SK-N-SH treated with all-trans-retinoic acid at 6 μM for 48 hours (cell line): ENCODE results near the gene SLC35B1.

ENCODE experiments used
- ATAC-seq: fragments of 200-7000 bp; cut with Tn5 transposase; 3 replicates; pipeline ENCODE4 v1.9.1; 2020; ENCODE audit warnings: mild to moderate bottlenecking, moderate library complexity
- BACH2 ChIP-seq: fragments of 250-450 bp; sonication (Bioruptor Pico); IDR thresholded peaks from 2 replicates; pipeline ENCODE4 v1.9.0; 2021; ENCODE audit warnings: mild to moderate bottlenecking, borderline replicate concordance
- CSDC2 ChIP-seq: fragments of 250-450 bp; sonication (Bioruptor Pico); IDR thresholded peaks from 2 replicates; pipeline ENCODE4 v1.5.0; 2020; ENCODE audit warnings: mild to moderate bottlenecking, moderate library complexity
- ESRRG ChIP-seq: fragments of 250-450 bp; sonication (Bioruptor Pico); IDR thresholded peaks from 2 replicates; pipeline ENCODE4 v1.6.1; 2021; ENCODE audit warnings: mild to moderate bottlenecking
- GLIS3 ChIP-seq: fragments of 250-450 bp; sonication (Bioruptor Pico); IDR thresholded peaks from 2 replicates; pipeline ENCODE4 v1.5.0; 2020; ENCODE audit warnings: mild to moderate bottlenecking, moderate library complexity
- ISL1 ChIP-seq: fragments of 250-450 bp; sonication (Bioruptor Pico); IDR thresholded peaks from 2 replicates; pipeline ENCODE4 v2.1.2; 2022; ENCODE audit warnings: mild to moderate bottlenecking, moderate library complexity
- OSR1 ChIP-seq: fragments of 250-450 bp; sonication (Bioruptor Pico); IDR thresholded peaks from 2 replicates; pipeline ENCODE4 v1.8.0; 2022; ENCODE audit warnings: moderate library complexity, mild to moderate bottlenecking, inconsistent platforms
- RARB ChIP-seq: fragments of 250-450 bp; sonication (Bioruptor Pico); IDR thresholded peaks from 2 replicates; pipeline ENCODE4 v1.8.0; 2021; ENCODE audit warnings: mild to moderate bottlenecking, moderate library complexity
- SNAI2 ChIP-seq: fragments of 250-450 bp; sonication (Bioruptor Pico); IDR thresholded peaks from 2 replicates; pipeline ENCODE4 v1.5.0; 2020; ENCODE audit warnings: mild to moderate bottlenecking, moderate library complexity
- TCF4 ChIP-seq: fragments of 250-450 bp; sonication (Bioruptor Pico); IDR thresholded peaks from 2 replicates; pipeline ENCODE4 v1.8.0; 2021; ENCODE audit warnings: mild to moderate bottlenecking, moderate library complexity, borderline replicate concordance
- TOX ChIP-seq: fragments of 250-450 bp; sonication (Bioruptor Pico); IDR thresholded peaks from 2 replicates; pipeline ENCODE4 v1.8.0; 2021; ENCODE audit warnings: mild to moderate bottlenecking, moderate library complexity, borderline replicate concordance
- ZC3H10 ChIP-seq: fragments of 250-450 bp; sonication (Bioruptor Pico); IDR thresholded peaks from 2 replicates; pipeline ENCODE4 v1.5.1; 2021; ENCODE audit warnings: mild to moderate bottlenecking, moderate library complexity
- ZFP3 ChIP-seq: fragments of 250-450 bp; sonication (Bioruptor Pico); IDR thresholded peaks from 2 replicates; pipeline ENCODE4 v1.5.0; 2020; ENCODE audit warnings: mild to moderate bottlenecking, moderate library complexity
- ZFP30 ChIP-seq: fragments of 450-650 bp; formaldehyde crosslinking; IDR thresholded peaks from 2 replicates; pipeline ENCODE4 v1.5.0; 2022; ENCODE audit warnings: mild to moderate bottlenecking, moderate library complexity
- ZNF565 ChIP-seq: fragments of 450-650 bp; formaldehyde crosslinking; conservative IDR thresholded peaks from 2 replicates; pipeline ENCODE4 v1.5.0; 2020; ENCODE audit warnings: low read depth, mild to moderate bottlenecking, moderate library complexity
- TF ChIP-seq, protein P1 (sequence below): fragments of 250-450 bp; sonication (Bioruptor Pico); IDR thresholded peaks from 2 replicates; pipeline ENCODE4 v1.8.0; 2020; ENCODE audit warnings: mild to moderate bottlenecking, moderate library complexity, borderline replicate concordance
- TF ChIP-seq, protein P2 (sequence below): fragments of 250-450 bp; sonication (Bioruptor Pico); IDR thresholded peaks from 2 replicates; pipeline ENCODE4 v1.8.0; 2021; ENCODE audit warnings: low read depth, mild to moderate bottlenecking, moderate library complexity, borderline replicate concordance
- TF ChIP-seq, protein P3 (sequence below): fragments of 250-450 bp; sonication (Bioruptor Pico); IDR thresholded peaks from 2 replicates; pipeline ENCODE4 v1.5.1; 2021; ENCODE audit warnings: mild to moderate bottlenecking, moderate library complexity
- TF ChIP-seq, protein P4 (sequence below): fragments of 250-450 bp; sonication (Bioruptor Pico); IDR thresholded peaks from 2 replicates; pipeline ENCODE4 v1.5.0; 2020; ENCODE audit warnings: mild to moderate bottlenecking, moderate library complexity

The SLC35B1 gene

DNA sequence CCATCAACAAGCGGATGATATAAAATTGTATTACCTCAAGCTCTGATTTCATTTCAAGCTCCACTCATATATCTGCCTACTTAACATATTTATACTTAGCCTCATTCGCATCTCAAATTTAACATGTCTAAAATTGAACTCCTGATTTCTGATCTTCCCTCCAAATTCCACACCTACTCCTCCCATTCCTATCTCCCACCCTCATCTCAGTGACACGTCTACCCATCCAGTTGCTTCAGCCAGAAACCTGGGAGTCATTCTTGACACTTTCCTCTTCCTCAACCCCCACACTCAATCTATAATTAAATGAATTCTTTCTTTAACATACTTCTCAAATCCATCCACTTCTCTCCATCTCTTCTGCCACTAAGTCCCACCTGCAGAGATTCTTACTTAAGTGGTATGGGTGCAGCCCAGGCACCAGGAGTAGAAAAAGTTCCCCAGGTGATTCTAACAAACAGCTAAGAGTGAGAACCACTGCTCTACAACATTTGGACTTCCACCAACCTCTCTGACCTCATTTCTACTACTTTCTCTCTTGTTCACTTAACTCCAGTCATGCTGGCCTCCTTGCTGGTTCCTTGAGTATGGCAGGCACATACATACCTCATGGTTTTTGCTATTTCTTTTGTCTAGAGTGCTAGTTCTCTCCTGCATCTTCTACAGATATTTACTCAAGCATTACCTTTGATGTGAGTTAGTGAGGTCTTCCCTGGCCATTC is 47.9 kb downstream of the SLC35B1 start:
- TF ChIP-seq GLIS3 (CRISPR knock-in tag) (no peak), RARB (CRISPR knock-in tag) (no peak), ESRRG (CRISPR knock-in tag) (no peak), TCF4 (no peak), ZFP30 (CRISPR knock-in tag) (no peak), ZC3H10 (CRISPR knock-in tag) (no peak), ZNF565 (no peak), ZFP3 (CRISPR knock-in tag) (no peak)
- TF ChIP-seq, protein P1, sequence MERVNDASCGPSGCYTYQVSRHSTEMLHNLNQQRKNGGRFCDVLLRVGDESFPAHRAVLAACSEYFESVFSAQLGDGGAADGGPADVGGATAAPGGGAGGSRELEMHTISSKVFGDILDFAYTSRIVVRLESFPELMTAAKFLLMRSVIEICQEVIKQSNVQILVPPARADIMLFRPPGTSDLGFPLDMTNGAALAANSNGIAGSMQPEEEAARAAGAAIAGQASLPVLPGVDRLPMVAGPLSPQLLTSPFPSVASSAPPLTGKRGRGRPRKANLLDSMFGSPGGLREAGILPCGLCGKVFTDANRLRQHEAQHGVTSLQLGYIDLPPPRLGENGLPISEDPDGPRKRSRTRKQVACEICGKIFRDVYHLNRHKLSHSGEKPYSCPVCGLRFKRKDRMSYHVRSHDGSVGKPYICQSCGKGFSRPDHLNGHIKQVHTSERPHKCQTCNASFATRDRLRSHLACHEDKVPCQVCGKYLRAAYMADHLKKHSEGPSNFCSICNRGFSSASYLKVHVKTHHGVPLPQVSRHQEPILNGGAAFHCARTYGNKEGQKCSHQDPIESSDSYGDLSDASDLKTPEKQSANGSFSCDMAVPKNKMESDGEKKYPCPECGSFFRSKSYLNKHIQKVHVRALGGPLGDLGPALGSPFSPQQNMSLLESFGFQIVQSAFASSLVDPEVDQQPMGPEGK (CRISPR knock-in tag) = no peak
- TF ChIP-seq, protein P2, sequence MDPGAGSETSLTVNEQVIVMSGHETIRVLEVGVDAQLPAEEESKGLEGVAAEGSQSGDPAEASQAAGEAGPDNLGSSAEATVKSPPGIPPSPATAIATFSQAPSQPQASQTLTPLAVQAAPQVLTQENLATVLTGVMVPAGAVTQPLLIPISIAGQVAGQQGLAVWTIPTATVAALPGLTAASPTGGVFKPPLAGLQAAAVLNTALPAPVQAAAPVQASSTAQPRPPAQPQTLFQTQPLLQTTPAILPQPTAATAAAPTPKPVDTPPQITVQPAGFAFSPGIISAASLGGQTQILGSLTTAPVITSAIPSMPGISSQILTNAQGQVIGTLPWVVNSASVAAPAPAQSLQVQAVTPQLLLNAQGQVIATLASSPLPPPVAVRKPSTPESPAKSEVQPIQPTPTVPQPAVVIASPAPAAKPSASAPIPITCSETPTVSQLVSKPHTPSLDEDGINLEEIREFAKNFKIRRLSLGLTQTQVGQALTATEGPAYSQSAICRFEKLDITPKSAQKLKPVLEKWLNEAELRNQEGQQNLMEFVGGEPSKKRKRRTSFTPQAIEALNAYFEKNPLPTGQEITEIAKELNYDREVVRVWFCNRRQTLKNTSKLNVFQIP (CRISPR knock-in tag) = no peak
- no peak for ATAC-seq

DNA sequence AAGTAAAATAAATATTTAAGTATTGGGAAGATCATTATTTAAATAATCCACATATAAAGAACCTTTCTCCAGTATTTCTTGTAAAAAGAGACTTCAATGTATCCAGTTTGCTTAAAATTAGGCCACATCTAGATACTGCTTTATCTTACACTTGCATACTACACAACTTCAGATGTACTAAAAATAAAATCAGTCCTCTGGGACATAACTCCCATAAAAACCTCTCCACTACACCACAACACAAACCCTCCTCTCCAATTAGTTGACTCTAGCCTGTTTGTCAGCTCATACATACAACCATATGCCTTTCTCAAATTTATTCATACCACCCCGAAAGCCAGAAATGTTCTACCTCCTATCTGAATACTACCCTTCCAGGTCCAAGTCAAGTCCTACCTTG is 51.5 kb downstream of the SLC35B1 start:
- TF ChIP-seq BACH2 (no peak), ISL1 (CRISPR knock-in tag) (no peak), CSDC2 (no peak), ZNF565 (no peak), GLIS3 (CRISPR knock-in tag) (no peak), TOX (CRISPR knock-in tag) (no peak), SNAI2 (CRISPR knock-in tag) (no peak), RARB (CRISPR knock-in tag) (no peak), OSR1 (CRISPR knock-in tag) (no peak), ESRRG (CRISPR knock-in tag) (no peak), ZFP3 (CRISPR knock-in tag) (no peak), ZC3H10 (CRISPR knock-in tag) (no peak), ZFP30 (CRISPR knock-in tag) (no peak), TCF4 (no peak)
- TF ChIP-seq, protein P3, sequence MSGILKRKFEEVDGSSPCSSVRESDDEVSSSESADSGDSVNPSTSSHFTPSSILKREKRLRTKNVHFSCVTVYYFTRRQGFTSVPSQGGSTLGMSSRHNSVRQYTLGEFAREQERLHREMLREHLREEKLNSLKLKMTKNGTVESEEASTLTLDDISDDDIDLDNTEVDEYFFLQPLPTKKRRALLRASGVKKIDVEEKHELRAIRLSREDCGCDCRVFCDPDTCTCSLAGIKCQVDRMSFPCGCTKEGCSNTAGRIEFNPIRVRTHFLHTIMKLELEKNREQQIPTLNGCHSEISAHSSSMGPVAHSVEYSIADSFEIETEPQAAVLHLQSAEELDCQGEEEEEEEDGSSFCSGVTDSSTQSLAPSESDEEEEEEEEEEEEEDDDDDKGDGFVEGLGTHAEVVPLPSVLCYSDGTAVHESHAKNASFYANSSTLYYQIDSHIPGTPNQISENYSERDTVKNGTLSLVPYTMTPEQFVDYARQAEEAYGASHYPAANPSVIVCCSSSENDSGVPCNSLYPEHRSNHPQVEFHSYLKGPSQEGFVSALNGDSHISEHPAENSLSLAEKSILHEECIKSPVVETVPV = no peak
- TF ChIP-seq, protein P4, sequence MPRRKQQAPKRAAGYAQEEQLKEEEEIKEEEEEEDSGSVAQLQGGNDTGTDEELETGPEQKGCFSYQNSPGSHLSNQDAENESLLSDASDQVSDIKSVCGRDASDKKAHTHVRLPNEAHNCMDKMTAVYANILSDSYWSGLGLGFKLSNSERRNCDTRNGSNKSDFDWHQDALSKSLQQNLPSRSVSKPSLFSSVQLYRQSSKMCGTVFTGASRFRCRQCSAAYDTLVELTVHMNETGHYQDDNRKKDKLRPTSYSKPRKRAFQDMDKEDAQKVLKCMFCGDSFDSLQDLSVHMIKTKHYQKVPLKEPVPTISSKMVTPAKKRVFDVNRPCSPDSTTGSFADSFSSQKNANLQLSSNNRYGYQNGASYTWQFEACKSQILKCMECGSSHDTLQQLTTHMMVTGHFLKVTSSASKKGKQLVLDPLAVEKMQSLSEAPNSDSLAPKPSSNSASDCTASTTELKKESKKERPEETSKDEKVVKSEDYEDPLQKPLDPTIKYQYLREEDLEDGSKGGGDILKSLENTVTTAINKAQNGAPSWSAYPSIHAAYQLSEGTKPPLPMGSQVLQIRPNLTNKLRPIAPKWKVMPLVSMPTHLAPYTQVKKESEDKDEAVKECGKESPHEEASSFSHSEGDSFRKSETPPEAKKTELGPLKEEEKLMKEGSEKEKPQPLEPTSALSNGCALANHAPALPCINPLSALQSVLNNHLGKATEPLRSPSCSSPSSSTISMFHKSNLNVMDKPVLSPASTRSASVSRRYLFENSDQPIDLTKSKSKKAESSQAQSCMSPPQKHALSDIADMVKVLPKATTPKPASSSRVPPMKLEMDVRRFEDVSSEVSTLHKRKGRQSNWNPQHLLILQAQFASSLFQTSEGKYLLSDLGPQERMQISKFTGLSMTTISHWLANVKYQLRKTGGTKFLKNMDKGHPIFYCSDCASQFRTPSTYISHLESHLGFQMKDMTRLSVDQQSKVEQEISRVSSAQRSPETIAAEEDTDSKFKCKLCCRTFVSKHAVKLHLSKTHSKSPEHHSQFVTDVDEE (CRISPR knock-in tag) = no peak
- no peak for ATAC-seq
